ENCODE results near the gene CAST.
A peak's percentile ranks its signal among the peaks of the same experiment; 100 is the strongest.

The CAST gene

GRCh38 chr5:96818125-96818788 lies 156.1 kb downstream of the CAST start:
- TF ChIP-seq, protein P1, sequence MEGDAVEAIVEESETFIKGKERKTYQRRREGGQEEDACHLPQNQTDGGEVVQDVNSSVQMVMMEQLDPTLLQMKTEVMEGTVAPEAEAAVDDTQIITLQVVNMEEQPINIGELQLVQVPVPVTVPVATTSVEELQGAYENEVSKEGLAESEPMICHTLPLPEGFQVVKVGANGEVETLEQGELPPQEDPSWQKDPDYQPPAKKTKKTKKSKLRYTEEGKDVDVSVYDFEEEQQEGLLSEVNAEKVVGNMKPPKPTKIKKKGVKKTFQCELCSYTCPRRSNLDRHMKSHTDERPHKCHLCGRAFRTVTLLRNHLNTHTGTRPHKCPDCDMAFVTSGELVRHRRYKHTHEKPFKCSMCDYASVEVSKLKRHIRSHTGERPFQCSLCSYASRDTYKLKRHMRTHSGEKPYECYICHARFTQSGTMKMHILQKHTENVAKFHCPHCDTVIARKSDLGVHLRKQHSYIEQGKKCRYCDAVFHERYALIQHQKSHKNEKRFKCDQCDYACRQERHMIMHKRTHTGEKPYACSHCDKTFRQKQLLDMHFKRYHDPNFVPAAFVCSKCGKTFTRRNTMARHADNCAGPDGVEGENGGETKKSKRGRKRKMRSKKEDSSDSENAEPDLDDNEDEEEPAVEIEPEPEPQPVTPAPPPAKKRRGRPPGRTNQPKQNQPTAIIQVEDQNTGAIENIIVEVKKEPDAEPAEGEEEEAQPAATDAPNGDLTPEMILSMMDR (IDR thresholded peaks at IDR 0.05; ENCODE audit: insufficient read depth, low read depth, low read length, missing control alignments): no peak
- no peak for DNase-seq (ENCODE audit: low read depth)

GRCh38 chr5:96819806-96820205 lies 157.6 kb downstream of the CAST start:
- DNase-seq (ENCODE audit: low read depth): no peak
- TF ChIP-seq, protein P1 (IDR thresholded peaks at IDR 0.05; ENCODE audit: insufficient read depth, low read depth, low read length, missing control alignments): no peak
- H3K4me3 ChIP-seq (ENCODE audit: low read length): no peak overlapping the region

More at GRCh38 chr5:96818125-96818788, 156.1 kb downstream of the CAST start:
- no peak overlapping the region for H3K4me3 ChIP-seq (ENCODE audit: low read length)

- TF ChIP-seq, protein P1 (IDR thresholded peaks at IDR 0.05; ENCODE audit: insufficient read depth, low read depth, low read length, missing control alignments): no peak
- no peak overlapping the region for H3K4me3 ChIP-seq (ENCODE audit: low read length)
- no peak for DNase-seq (ENCODE audit: low read depth)
These were observed 159.2 kb downstream of the CAST start for GRCh38 chr5:96821260-96821916.

GRCh38 chr5:96822686-96823459 lies 160.7 kb downstream of the CAST start:
- no peak for DNase-seq (ENCODE audit: low read depth)
- TF ChIP-seq, protein P1 (IDR thresholded peaks at IDR 0.05; ENCODE audit: insufficient read depth, low read depth, low read length, missing control alignments): no peak
- H3K4me3 ChIP-seq (ENCODE audit: low read length): no peak overlapping the region

- TF ChIP-seq, protein P1 (IDR thresholded peaks at IDR 0.05; ENCODE audit: insufficient read depth, low read depth, low read length, missing control alignments): no peak
- H3K4me3 ChIP-seq (ENCODE audit: low read length): no peak overlapping the region
- DNase-seq (ENCODE audit: low read depth): peak; percentile 97
These were observed 161.8 kb downstream of the CAST start for GRCh38 chr5:96823900-96824380.
